Heart right ventricle (tissue), 16 donors: ENCODE data around the gene FIP1L1. TPM values are rescaled to one million over a fixed set of nuclear protein-coding genes. Genes with fewer than 3 reads are reported as not detected.
A peak's percentile ranks its signal among the peaks of the same experiment; 100 is the strongest.

ENCODE experiments used
- ATAC-seq, 8 donors: fragments of 200-7000 bp; cut with Tn5 transposase; one replicate each; pipeline ENCODE4 v1.9.1; 2020; ENCODE audit warnings: mild to moderate bottlenecking in 8 of 8, moderate library complexity in 8 of 8, moderate number of reproducible peaks in 1 of 8
- DNase-seq, 2 donors: peaks; one replicate each; pipeline ENCODE4 v3.0.0-alpha.2; 2020
- H3K27ac ChIP-seq, 10 donors: fragments of 200-600 bp; sonication (generic) in 2 of 10; one replicate each; pipeline versions ENCODE4 v1.5.0 to v1.8.0; 2020 to 2022; ENCODE audit warnings: mild to moderate bottlenecking in 3 of 10
- H3K27me3 ChIP-seq, 7 donors: fragments of 200-600 bp; one replicate each; pipeline ENCODE4 v1.8.0; 2021 to 2022; ENCODE audit warnings: mild to moderate bottlenecking in 2 of 7
- H3K36me3 ChIP-seq, 9 donors: fragments of 200-600 bp; sonication (generic) in 1 of 9; one replicate each; pipeline versions ENCODE4 v1.5.0 to v1.8.0; 2020 to 2022; ENCODE audit warnings: mild to moderate bottlenecking in 2 of 9
- H3K4me1 ChIP-seq, 9 donors: fragments of 200-600 bp; sonication (generic) in 1 of 9; one replicate each; pipeline versions ENCODE4 v1.5.0 to v1.8.0; 2020 to 2022; ENCODE audit warnings: mild to moderate bottlenecking in 4 of 9
- H3K4me3 ChIP-seq, 10 donors: fragments of 200-600 bp; sonication (generic) in 2 of 10; one replicate each; pipeline versions ENCODE4 v1.5.0 to v1.8.0; 2020 to 2022; ENCODE audit warnings: mild to moderate bottlenecking in 7 of 10, moderate library complexity in 2 of 10
- H3K9me3 ChIP-seq, 11 donors: fragments of 200-600 bp in 10 of 11; sonication (generic) in 2 of 11; one replicate each; pipeline versions ENCODE4 v1.5.0 to v1.8.0; 2013 to 2022; ENCODE audit warnings: mild to moderate bottlenecking in 2 of 11, control low read depth in 1 of 11, moderate library complexity in 1 of 11
- CTCF ChIP-seq, 9 donors: fragments of 200-600 bp; sonication (generic) in 2 of 9; IDR thresholded peaks; one replicate each; pipeline versions ENCODE4 v1.5.0 to v1.8.0; 2021 to 2022; ENCODE audit warnings: antibody characterized with exemption in 9 of 9, mild to moderate bottlenecking in 5 of 9, moderate library complexity in 1 of 9
- WGBS, 2 donors: extraction: QIAGEN DNeasy Blood & Tissue Kit; methylation state at CpG; one replicate each; pipeline ENCODE4 v1.1.7; 2013; ENCODE audit warnings: inconsistent platforms in 1 of 2; 5-methylcytosine and 5-hydroxymethylcytosine counted together
- intact Hi-C, 10 donors: fragments of 100-400 bp; cut with DNase I; formaldehyde crosslinking; loops; one replicate each; pipeline versions ENCODE4 v1.11.1 to v1.14.2; 2022
- polyA plus RNA-seq, 2 donors: library from polyadenylated mRNA; stranded (reverse); fragments of 200-250 nt; gene quantifications; one replicate each; pipeline ENCODE4 v1.2.3, GENCODE V29; 2013
- total RNA-seq, 10 donors: library from RNA; stranded (reverse); fragmentation: NEBNext Ultra II Directional in 3 of 10; extraction: Animal tissue kit (Norgen Biotek cat#: 25700) in 3 of 10; gene quantifications; one replicate each; pipeline versions ENCODE4 v1.2.1 to v1.2.4, GENCODE V29; 2021 to 2023
- donor health status: Arrhythmogenic right ventricular cardiomyopathy.
- donor health status: ischemic (EF 13 %, LVEDD 7.1; RV severe dilation, severe dysfunction).
- donor health status: healthy with polysubstance abuse.
- donor health status: DM: no; HTN: yes; CAD: no.
- donor health status: DM: no; HTN: no; CAD: no.
- donor health status: ischemic (EF 25% LVEDD 6.9; RV normal size, moderate dysfunction).
- donor health status: ischemic (EF 25% LVEDD 5.7; RV mildly dilated, moderate dysfunction).
- donor health status: healthy.
- donor health status: DM: yes; HTN: yes; CAD: no.
- donor health status: Ischemic cardiomyopathy.
- donor health status: ischemic (EF 35%, LVEDD 5.7; RV mildly dilated, moderate dysfunction).
- donor health status: nonischemic (EF 11% LVEDD 7.7; RV severe dilation, severe dysfunction).
- donor health status: DM: yes; HTN: yes; CAD: no.
- donor health status: PGD.
- donor health status: ischemic (EF 29% LVEDD 5.4; RV normal size, mild dysfunction).
- donor health status: nonischemic (EF 23%, LVEDD 6.1; RV moderate dilation, normal function).

FIP1L1 gene
- total and polyA plus RNA-seq, 12 donors: 26.9 to 47.0 (median 29.7) TPM

GRCh38 chr4:53501561-53501960 is 124.1 kb downstream of the FIP1L1 start:
- ATAC-seq: no peak
- TF ChIP-seq CTCF (IDR thresholded peaks at IDR 0.05): no peak
- intact Hi-C loops: loop anchor here in 1 of 10 donors (10.0 kb wide), 1 partner anchor 403 kb away; no protein-coding TSS in a partner anchor

GRCh38 chr4:53502094-53502493 is 124.7 kb downstream of the FIP1L1 start:
- intact Hi-C loops: loop anchor here in 1 of 10 donors (10.0 kb wide), 1 partner anchor 403 kb away; no protein-coding TSS in a partner anchor
- no peaks in the 10 kb centered on the region for H3K9me3 ChIP-seq
- TF ChIP-seq CTCF (IDR thresholded peaks at IDR 0.05): no peak
- ATAC-seq (no peak), DNase-seq (no peak)
- 79 to 89% methylated on average over 1 of the region's 1 CpG for WGBS, 2 donors
- H3K36me3 ChIP-seq: peaks cover 0 to 13% (median 0%) of the 10 kb centered on the region in 9 donors
- no peaks in the 10 kb centered on the region for H3K27me3 ChIP-seq
- H3K27ac ChIP-seq: no peak overlapping the region
- H3K4me3 ChIP-seq: no peak overlapping the region
- H3K4me1 ChIP-seq: peaks cover 0 to 21% (median 2%) of the 10 kb centered on the region in 9 donors

More at GRCh38 chr4:53501561-53501960, 124.1 kb downstream of the FIP1L1 start:
- DNase-seq: no peak
- H3K27me3 ChIP-seq: no peaks in the 10 kb centered on the region
- peaks cover 0 to 15% (median 0%) of the 10 kb centered on the region in 9 donors for H3K36me3 ChIP-seq
- peaks cover 0 to 20% (median 3%) of the 10 kb centered on the region in 9 donors for H3K4me1 ChIP-seq
- WGBS, 2 donors: 92 to 94% methylated on average over 4 of the region's 4 CpGs
- H3K27ac ChIP-seq: no peak overlapping the region
- H3K4me3 ChIP-seq: no peak overlapping the region
- no peaks in the 10 kb centered on the region for H3K9me3 ChIP-seq

- WGBS, 2 donors: 93 to 94% methylated on average over 2 of the region's 2 CpGs
These were observed 128.5 kb downstream of the FIP1L1 start for GRCh38 chr4:53505947-53506346.

GRCh38 chr4:53507058-53507457 is 129.6 kb downstream of the FIP1L1 start:
- peak overlapping the region in 9 of 10 donors; percentile 58 to 78 (median 74) for H3K27ac ChIP-seq
- no peaks in the 10 kb centered on the region for H3K9me3 ChIP-seq
- peaks cover 0 to 28% (median 9%) of the 10 kb centered on the region in 9 donors for H3K4me1 ChIP-seq
- H3K27me3 ChIP-seq: no peaks in the 10 kb centered on the region
- peak overlapping the region in 2 of 10 donors; percentile 39 to 42 for H3K4me3 ChIP-seq
- intact Hi-C loops: loop anchor here in 2 of 10 donors (5.0 to 10.0 kb wide), 2 partner anchors 195 to 398 kb away; no protein-coding TSS in a partner anchor
- ATAC-seq (no peak), DNase-seq (no peak)
- H3K36me3 ChIP-seq: peaks cover 0 to 10% (median 0%) of the 10 kb centered on the region in 9 donors
- 85 to 87% methylated on average over 7 of the region's 7 CpGs for WGBS, 2 donors
- TF ChIP-seq CTCF (IDR thresholded peaks at IDR 0.05): no peak

More at GRCh38 chr4:53505947-53506346, 128.5 kb downstream of the FIP1L1 start:
- H3K9me3 ChIP-seq: no peaks in the 10 kb centered on the region
- H3K4me1 ChIP-seq: peaks cover 0 to 24% (median 7%) of the 10 kb centered on the region in 9 donors
- H3K27me3 ChIP-seq: no peaks in the 10 kb centered on the region
- intact Hi-C loops: loop anchor here in 2 of 10 donors (5.0 to 10.0 kb wide), 2 partner anchors 196 to 399 kb away; no protein-coding TSS in a partner anchor
- peak in 2 of 9 donors; percentile 9 to 25 for TF ChIP-seq CTCF (IDR thresholded peaks at IDR 0.05)
- H3K36me3 ChIP-seq: peaks cover 0 to 10% (median 0%) of the 10 kb centered on the region in 9 donors
- DNase-seq: no peak
- no peak overlapping the region for H3K27ac ChIP-seq
- H3K4me3 ChIP-seq: no peak overlapping the region
- no peak for ATAC-seq
